ENCODE results near the gene AHNAK2. TPM values are rescaled to one million over a fixed set of nuclear protein-coding genes. Genes with fewer than 3 reads are reported as not detected.
"Not testable (repeated sequence)": the region's sequence is repeated elsewhere in the genome, so short reads cannot be mapped to it uniquely, and the experiment has no call there.

Gene AHNAK2
- total RNA-seq, 1 donor from 2014 or later, result 26.9 TPM

GRCh38 chr14:104925214-104925854, 52.8 kb downstream of the AHNAK2 start:
- no peak for DNase-seq (ENCODE audit: low spot score)
- no peak for TF ChIP-seq CTCF (IDR thresholded peaks at IDR 0.05; ENCODE audit: unreplicated experiment)
- Mint-ChIP-seq H3K4me3 (ENCODE audit: unreplicated experiment) (no peak overlapping the region), H3K27me3 (ENCODE audit: unreplicated experiment) (peaks cover 7% of the 10 kb centered on the region), H3K27ac (ENCODE audit: unreplicated experiment) (no peak overlapping the region), H3K4me1 (ENCODE audit: unreplicated experiment) (no peaks in the 10 kb centered on the region), H3K9me3 (ENCODE audit: unreplicated experiment) (no peaks in the 10 kb centered on the region), H3K36me3 (ENCODE audit: low read depth, unreplicated experiment) (no peaks in the 10 kb centered on the region)

- no peak within 1 kb of the TSS for H3K27ac Mint-ChIP-seq (ENCODE audit: unreplicated experiment)
- DNase-seq (ENCODE audit: low spot score), result no peak
- no peak within 1 kb of the TSS for H3K4me3 Mint-ChIP-seq (ENCODE audit: unreplicated experiment)
- TF ChIP-seq CTCF (IDR thresholded peaks at IDR 0.05; ENCODE audit: unreplicated experiment), result no peak
- no peaks in the 10 kb centered on the region for H3K36me3 Mint-ChIP-seq (ENCODE audit: low read depth, unreplicated experiment)
- H3K27me3 Mint-ChIP-seq (ENCODE audit: unreplicated experiment), result peaks cover 7% of the 10 kb centered on the region
- no peaks in the 10 kb centered on the region for H3K4me1 Mint-ChIP-seq (ENCODE audit: unreplicated experiment)
- no peaks in the 10 kb centered on the region for H3K9me3 Mint-ChIP-seq (ENCODE audit: unreplicated experiment)
These were observed 53.6 kb downstream of the AHNAK2 start, which contains the start of gene PLD4 for GRCh38 chr14:104924421-104925213. TSS of gene PLD4 (plus strand) at chr14:104924879. CDS start at chr14:104927141, 2,262 bp downstream.

GRCh38 chr14:104923640-104924420, 54.3 kb downstream of the AHNAK2 start:
- no peak overlapping the region for H3K4me3 Mint-ChIP-seq (ENCODE audit: unreplicated experiment)
- no peaks in the 10 kb centered on the region for H3K4me1 Mint-ChIP-seq (ENCODE audit: unreplicated experiment)
- no peak for TF ChIP-seq CTCF (IDR thresholded peaks at IDR 0.05; ENCODE audit: unreplicated experiment)
- no peak overlapping the region for H3K27ac Mint-ChIP-seq (ENCODE audit: unreplicated experiment)
- no peak for DNase-seq (ENCODE audit: low spot score)
- H3K27me3 Mint-ChIP-seq (ENCODE audit: unreplicated experiment), result peaks cover 5% of the 10 kb centered on the region
- no peaks in the 10 kb centered on the region for H3K36me3 Mint-ChIP-seq (ENCODE audit: low read depth, unreplicated experiment)
- no peaks in the 10 kb centered on the region for H3K9me3 Mint-ChIP-seq (ENCODE audit: unreplicated experiment)

- Mint-ChIP-seq H3K9me3 (ENCODE audit: unreplicated experiment) (no peaks in the 10 kb centered on the region), H3K36me3 (ENCODE audit: low read depth, unreplicated experiment) (no peaks in the 10 kb centered on the region), H3K27ac (ENCODE audit: unreplicated experiment) (no peak overlapping the region), H3K27me3 (ENCODE audit: unreplicated experiment) (peaks cover 2% of the 10 kb centered on the region), H3K4me1 (ENCODE audit: unreplicated experiment) (no peaks in the 10 kb centered on the region), H3K4me3 (ENCODE audit: unreplicated experiment) (no peak overlapping the region)
- no peak for DNase-seq (ENCODE audit: low spot score)
- no peak for TF ChIP-seq CTCF (IDR thresholded peaks at IDR 0.05; ENCODE audit: unreplicated experiment)
These were observed 58.2 kb downstream of the AHNAK2 start for GRCh38 chr14:104919993-104920315.

- H3K9me3 Mint-ChIP-seq (ENCODE audit: unreplicated experiment); DNase-seq (ENCODE audit: low spot score); H3K4me1 Mint-ChIP-seq (ENCODE audit: unreplicated experiment); H3K27me3 Mint-ChIP-seq (ENCODE audit: unreplicated experiment); H3K4me3 Mint-ChIP-seq (ENCODE audit: unreplicated experiment); H3K36me3 Mint-ChIP-seq (ENCODE audit: low read depth, unreplicated experiment); H3K27ac Mint-ChIP-seq (ENCODE audit: unreplicated experiment): not testable (repeated sequence)
These were observed 58.8 kb downstream of the AHNAK2 start for GRCh38 chr14:104919152-104919992.

Data from endothelial cell (in vitro differentiated cells).